ENCODE measurements around the gene RREB1. TPM values are rescaled to one million over a fixed set of nuclear protein-coding genes. Genes with fewer than 3 reads are reported as not detected.

Gene RREB1
- polyA plus RNA-seq, 1 donor (not counting 4 experiments of a cell fraction or from before 2014, with no cell fraction given): 6.1 TPM

- Histone ChIP-seq H3K9me3 (ENCODE audit: control insufficient read depth, low read depth, low read length) (no peaks in the 10 kb centered on the region), H3K27ac (ENCODE audit: control insufficient read depth, insufficient read depth, low read length) (peak overlapping the region; percentile 16), H3K4me1 (ENCODE audit: control insufficient read depth, extremely low read depth, insufficient read depth, low read length) (peaks cover 70% of the 10 kb centered on the region), H3K27me3 (ENCODE audit: control insufficient read depth, extremely low read depth, insufficient read depth, low read length) (no peaks in the 10 kb centered on the region), H3K9me1 (ENCODE audit: control insufficient read depth, extremely low read depth, insufficient read depth, low read length) (peaks cover 4% of the 10 kb centered on the region), H3K79me2 (ENCODE audit: control insufficient read depth, insufficient read depth, low read length) (peaks cover 97% of the 10 kb centered on the region), H3K4me3 (ENCODE audit: control insufficient read depth in 2 of 3, extremely low read depth in 1 of 3, insufficient read depth in 2 of 3, low read depth in 1 of 3, low read length in 3 of 3) (no peak overlapping the region), H4K20me1 (ENCODE audit: control insufficient read depth, extremely low read depth, insufficient read depth, low read length) (peaks cover 4% of the 10 kb centered on the region), H3K4me2 (ENCODE audit: control insufficient read depth, extremely low read depth, insufficient read depth, low read depth, low read length) (peak overlapping the region; percentile 26), H2AFZ (ENCODE audit: control insufficient read depth, low read length) (no peak overlapping the region), H3K9ac (ENCODE audit: control insufficient read depth, extremely low read depth, insufficient read depth, low read length) (no peak overlapping the region), H3K36me3 (ENCODE audit: control insufficient read depth in 2 of 2, extremely low read depth in 1 of 2, insufficient read depth in 2 of 2, low read length in 2 of 2) (no peaks in the 10 kb centered on the region)
- TF ChIP-seq EZH2 (IDR thresholded peaks at IDR 0.05; ENCODE audit: low read length) (no peak), CTCF (optimal IDR thresholded peaks at IDR 0.05 in 1 of 3, IDR thresholded peaks at IDR 0.05 in 1 of 3, conservative IDR thresholded peaks at IDR 0.05 in 1 of 3; ENCODE audit: extremely low read depth in 1 of 3, insufficient read depth in 2 of 3, low read length in 3 of 3) (no peak)
- dilution Hi-C loops (cut with MboI; ENCODE audit: extremely low pct_ligation_motif_present, low sequenced_read_pairs): no loop called here
- FAIRE-seq: no peak
- no peak for DNase-seq (ENCODE audit: low read depth, low spot score)
Observed at GRCh38 chr6:7143476-7143974, 35.8 kb downstream of the RREB1 start.

GRCh38 chr6:7144872-7145584 is 37.3 kb downstream of the RREB1 start:
- H3K36me3 ChIP-seq (ENCODE audit: control insufficient read depth in 2 of 2, extremely low read depth in 1 of 2, insufficient read depth in 2 of 2, low read length in 2 of 2): no peaks in the 10 kb centered on the region
- H4K20me1 ChIP-seq (ENCODE audit: control insufficient read depth, extremely low read depth, insufficient read depth, low read length): peaks cover 4% of the 10 kb centered on the region
- H3K4me1 ChIP-seq (ENCODE audit: control insufficient read depth, extremely low read depth, insufficient read depth, low read length): peaks cover 68% of the 10 kb centered on the region
- H3K79me2 ChIP-seq (ENCODE audit: control insufficient read depth, insufficient read depth, low read length): peaks cover 97% of the 10 kb centered on the region
- H3K27me3 ChIP-seq (ENCODE audit: control insufficient read depth, extremely low read depth, insufficient read depth, low read length): no peaks in the 10 kb centered on the region
- H3K4me3 ChIP-seq (ENCODE audit: control insufficient read depth in 2 of 3, extremely low read depth in 1 of 3, insufficient read depth in 2 of 3, low read depth in 1 of 3, low read length in 3 of 3): peak overlapping the region in 2 of 3 experiments; percentile 33 to 52
- no peak for TF ChIP-seq CTCF (optimal IDR thresholded peaks at IDR 0.05 in 1 of 3, IDR thresholded peaks at IDR 0.05 in 1 of 3, conservative IDR thresholded peaks at IDR 0.05 in 1 of 3; ENCODE audit: extremely low read depth in 1 of 3, insufficient read depth in 2 of 3, low read length in 3 of 3)
- no peak for TF ChIP-seq EZH2 (IDR thresholded peaks at IDR 0.05; ENCODE audit: low read length)
- H3K9me3 ChIP-seq (ENCODE audit: control insufficient read depth, low read depth, low read length): no peaks in the 10 kb centered on the region
- H3K4me2 ChIP-seq (ENCODE audit: control insufficient read depth, extremely low read depth, insufficient read depth, low read depth, low read length): peak overlapping the region; percentile 77
- DNase-seq (ENCODE audit: low read depth, low spot score) (no peak), FAIRE-seq (no peak)
- H2AFZ ChIP-seq (ENCODE audit: control insufficient read depth, low read length): no peak overlapping the region
- peak overlapping the region; percentile 81 for H3K27ac ChIP-seq (ENCODE audit: control insufficient read depth, insufficient read depth, low read length)
- dilution Hi-C loops (cut with MboI; ENCODE audit: extremely low pct_ligation_motif_present, low sequenced_read_pairs): no loop called here
- peaks cover 4% of the 10 kb centered on the region for H3K9me1 ChIP-seq (ENCODE audit: control insufficient read depth, extremely low read depth, insufficient read depth, low read length)
- H3K9ac ChIP-seq (ENCODE audit: control insufficient read depth, extremely low read depth, insufficient read depth, low read length): peak overlapping the region; percentile 70

All from keratinocyte (primary cell).